Measurements from ENCODE around the gene PANK3. TPM values are rescaled to one million over a fixed set of nuclear protein-coding genes. Genes with fewer than 3 reads are reported as not detected.

PANK3 gene
- total RNA-seq, 6 experiments from 2014 or later, result 30.1 to 85.4 (median 46.3) TPM

- H3K27ac ChIP-seq, result no peak overlapping the region
- WGBS (ENCODE audit: insufficient coverage, low coverage, low lambda C conversion rate, missing lambda C conversion rate), result 88% methylated on average over 1 of the region's 2 CpGs
- no peaks in the 10 kb centered on the region for H3K4me1 ChIP-seq
Measured at GRCh38 chr5:168606562-168606961, 27.4 kb upstream of the PANK3 start.

GRCh38 chr5:168604436-168604835 is 25.3 kb upstream of the PANK3 start:
- Histone ChIP-seq H3K4me1 (peaks cover 0 to 8% (median 3%) of the 10 kb centered on the region in 4 donors), H3K27me3 (no peaks in the 10 kb centered on the region), H3K36me3 (no peaks in the 10 kb centered on the region), H3K27ac (no peak overlapping the region), H3K9me3 (no peaks in the 10 kb centered on the region), H3K4me3 (no peak overlapping the region)
- intact Hi-C loops (cut with DNase I), result no loop called here
- no peak for ATAC-seq
- TF ChIP-seq CTCF (IDR thresholded peaks at IDR 0.05) (no peak), POLR2A (IDR thresholded peaks at IDR 0.05) (no peak)
- no peak for DNase-seq

More at GRCh38 chr5:168606562-168606961, 27.4 kb upstream of the PANK3 start:
- intact Hi-C loops (cut with DNase I), result no loop called here
- TF ChIP-seq POLR2A (IDR thresholded peaks at IDR 0.05) (no peak), CTCF (IDR thresholded peaks at IDR 0.05) (no peak)
- no peaks in the 10 kb centered on the region for H3K27me3 ChIP-seq
- ATAC-seq, result no peak
- no peaks in the 10 kb centered on the region for H3K9me3 ChIP-seq
- H3K4me3 ChIP-seq, result no peak overlapping the region
- H3K36me3 ChIP-seq, result no peaks in the 10 kb centered on the region
- DNase-seq, result no peak

GRCh38 chr5:168603746-168604145 is 24.6 kb upstream of the PANK3 start:
- no peak for ATAC-seq
- no peaks in the 10 kb centered on the region for H3K9me3 ChIP-seq
- no peak for DNase-seq

GRCh38 chr5:168602517-168602916 is 23.3 kb upstream of the PANK3 start:
- intact Hi-C loops (cut with DNase I), result no loop called here
- H3K4me3 ChIP-seq, result no peak overlapping the region
- no peak for TF ChIP-seq CTCF (IDR thresholded peaks at IDR 0.05)
- ATAC-seq (no peak), DNase-seq (no peak)
- H3K36me3 ChIP-seq, result no peaks in the 10 kb centered on the region
- no peaks in the 10 kb centered on the region for H3K9me3 ChIP-seq
- H3K27ac ChIP-seq, result no peak overlapping the region
- peaks cover 0 to 12% (median 3%) of the 10 kb centered on the region in 4 donors for H3K4me1 ChIP-seq
- no peaks in the 10 kb centered on the region for H3K27me3 ChIP-seq

More at GRCh38 chr5:168603746-168604145, 24.6 kb upstream of the PANK3 start:
- H3K27me3 ChIP-seq, result no peaks in the 10 kb centered on the region
- TF ChIP-seq CTCF (IDR thresholded peaks at IDR 0.05) (no peak), POLR2A (IDR thresholded peaks at IDR 0.05) (no peak)
- H3K36me3 ChIP-seq, result no peaks in the 10 kb centered on the region
- no peak overlapping the region for H3K27ac ChIP-seq
- peaks cover 0 to 8% (median 3%) of the 10 kb centered on the region in 4 donors for H3K4me1 ChIP-seq
- no peak overlapping the region for H3K4me3 ChIP-seq
- intact Hi-C loops (cut with DNase I), result no loop called here

GRCh38 chr5:168601972-168602371 is 22.8 kb upstream of the PANK3 start:
- H3K9me3 ChIP-seq, result no peaks in the 10 kb centered on the region
- no peak overlapping the region for H3K4me3 ChIP-seq
- H3K27ac ChIP-seq, result no peak overlapping the region
- H3K27me3 ChIP-seq, result no peaks in the 10 kb centered on the region
- intact Hi-C loops (cut with DNase I), result no loop called here
- H3K36me3 ChIP-seq, result no peaks in the 10 kb centered on the region
- TF ChIP-seq POLR2A (IDR thresholded peaks at IDR 0.05), result no peak
- no peak for TF ChIP-seq CTCF (IDR thresholded peaks at IDR 0.05)
- 51% methylated on average over 2 of the region's 2 CpGs for WGBS (ENCODE audit: insufficient coverage, low coverage, low lambda C conversion rate, missing lambda C conversion rate)
- peaks cover 0 to 18% (median 5%) of the 10 kb centered on the region in 4 donors for H3K4me1 ChIP-seq
- DNase-seq, result no peak
- no peak for ATAC-seq
